GM19035 (cell line): ENCODE results near the gene LNX2.

Experiments
- ATAC-seq: cut with Tn5 transposase; IDR thresholded peaks from one replicate; pipeline ENCODE4 v1.9.1; 2021; ENCODE audit not compliant: unreplicated experiment

LNX2 gene

GRCh38 chr13:27516103-27516502 lies 104.2 kb downstream of the LNX2 start:
- ATAC-seq, result no peak

GRCh38 chr13:27510082-27510481 lies 110.2 kb downstream of the LNX2 start:
- ATAC-seq, result no peak

GRCh38 chr13:27508802-27509201 lies 111.5 kb downstream of the LNX2 start:
- ATAC-seq, result no peak

GRCh38 chr13:27505792-27506191 lies 114.5 kb downstream of the LNX2 start:
- no peak for ATAC-seq

- ATAC-seq, result no peak
These were observed 115.5 kb downstream of the LNX2 start for GRCh38 chr13:27504868-27505194.

GRCh38 chr13:27504128-27504867 lies 116.0 kb downstream of the LNX2 start:
- no peak for ATAC-seq

GRCh38 chr13:27500806-27501534 lies 119.4 kb downstream of the LNX2 start:
- no peak for ATAC-seq

GRCh38 chr13:27497563-27498230 lies 122.6 kb downstream of the LNX2 start:
- ATAC-seq, result no peak

GRCh38 chr13:27496536-27497273 lies 123.6 kb downstream of the LNX2 start:
- ATAC-seq, result no peak

GRCh38 chr13:27496006-27496405 lies 124.3 kb downstream of the LNX2 start:
- no peak for ATAC-seq
